ENCODE measurements around the gene ZNF750.

The ZNF750 gene

DNA sequence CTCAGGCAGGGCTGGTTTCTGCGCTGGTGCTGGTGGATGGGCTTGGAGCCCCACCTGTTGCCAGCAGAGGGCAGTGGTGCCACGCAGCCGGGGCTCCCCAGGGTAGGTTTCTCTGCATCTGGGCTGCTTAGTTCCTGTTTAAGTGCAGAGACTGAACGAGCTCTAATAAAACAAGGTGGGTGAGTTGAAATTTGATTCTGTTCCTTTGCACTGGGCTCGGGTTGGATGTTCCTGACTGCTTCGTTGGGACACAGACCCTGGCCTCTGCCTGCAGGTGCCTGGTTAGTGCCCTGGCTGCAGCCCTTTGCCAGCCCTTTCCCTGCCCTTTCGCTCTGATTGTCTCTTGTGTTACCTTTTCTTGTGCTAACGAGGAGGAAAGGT is 57.9 kb downstream of the ZNF750 start (continued):
- TF ChIP-seq, protein P1, sequence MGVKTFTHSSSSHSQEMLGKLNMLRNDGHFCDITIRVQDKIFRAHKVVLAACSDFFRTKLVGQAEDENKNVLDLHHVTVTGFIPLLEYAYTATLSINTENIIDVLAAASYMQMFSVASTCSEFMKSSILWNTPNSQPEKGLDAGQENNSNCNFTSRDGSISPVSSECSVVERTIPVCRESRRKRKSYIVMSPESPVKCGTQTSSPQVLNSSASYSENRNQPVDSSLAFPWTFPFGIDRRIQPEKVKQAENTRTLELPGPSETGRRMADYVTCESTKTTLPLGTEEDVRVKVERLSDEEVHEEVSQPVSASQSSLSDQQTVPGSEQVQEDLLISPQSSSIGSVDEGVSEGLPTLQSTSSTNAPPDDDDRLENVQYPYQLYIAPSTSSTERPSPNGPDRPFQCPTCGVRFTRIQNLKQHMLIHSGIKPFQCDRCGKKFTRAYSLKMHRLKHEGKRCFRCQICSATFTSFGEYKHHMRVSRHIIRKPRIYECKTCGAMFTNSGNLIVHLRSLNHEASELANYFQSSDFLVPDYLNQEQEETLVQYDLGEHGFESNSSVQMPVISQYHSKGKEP (tag by site-specific recombination; IDR thresholded peaks at IDR 0.05), result no peak
- TF ChIP-seq TSHZ1 (tag by site-specific recombination; IDR thresholded peaks at IDR 0.05; ENCODE audit: borderline replicate concordance) (no peak), ZSCAN23 (tag by site-specific recombination; IDR thresholded peaks at IDR 0.05) (no peak), ZNF169 (tag by site-specific recombination; IDR thresholded peaks at IDR 0.05) (no peak), ZNF549 (tag by site-specific recombination; IDR thresholded peaks at IDR 0.05) (no peak), ZBTB1 (tag by site-specific recombination; IDR thresholded peaks at IDR 0.05) (no peak), ZNF354C (tag by site-specific recombination; IDR thresholded peaks at IDR 0.05; ENCODE audit: borderline replicate concordance, low read depth) (no peak), ZNF626 (tag by site-specific recombination; IDR thresholded peaks at IDR 0.05) (no peak), KLF17 (tag by site-specific recombination; IDR thresholded peaks at IDR 0.05) (0 out of 2 replicates have a peak, but pooled peaks have one; percentile 44), ZNF768 (tag by site-specific recombination; IDR thresholded peaks at IDR 0.05) (no peak), ZNF596 (tag by site-specific recombination; IDR thresholded peaks at IDR 0.05) (no peak), ZBTB49 (tag by site-specific recombination; IDR thresholded peaks at IDR 0.05; ENCODE audit: low read depth) (no peak), YY2 (tag by site-specific recombination; IDR thresholded peaks at IDR 0.05) (no peak), SCRT1 (tag by site-specific recombination; IDR thresholded peaks at IDR 0.05; ENCODE audit: borderline replicate concordance) (peak; percentile 53; the same call in 1 of the 2 replicates), ZFP41 (tag by site-specific recombination; IDR thresholded peaks at IDR 0.05; ENCODE audit: borderline replicate concordance) (no peak), ZSCAN5A (tag by site-specific recombination; IDR thresholded peaks at IDR 0.05) (no peak), KLF9 (tag by site-specific recombination; IDR thresholded peaks at IDR 0.05; ENCODE audit: low read depth) (no peak), ZNF335 (tag by site-specific recombination; conservative IDR thresholded peaks at IDR 0.05) (no peak), RBAK (tag by site-specific recombination; IDR thresholded peaks at IDR 0.05) (no peak), ZSCAN30 (tag by site-specific recombination; IDR thresholded peaks at IDR 0.05) (peak; percentile 51; the same call in 1 of the 2 replicates), PRDM6 (tag by site-specific recombination; IDR thresholded peaks at IDR 0.05) (no peak), ZNF19 (tag by site-specific recombination; IDR thresholded peaks at IDR 0.05; ENCODE audit: low read depth) (no peak), ZNF530 (tag by site-specific recombination; IDR thresholded peaks at IDR 0.05; ENCODE audit: low read depth) (no peak), KLF8 (tag by site-specific recombination; IDR thresholded peaks at IDR 0.05) (no peak), GLIS1 (tag by site-specific recombination; IDR thresholded peaks at IDR 0.05) (no peak), ZNF610 (tag by site-specific recombination; IDR thresholded peaks at IDR 0.05; ENCODE audit: borderline replicate concordance) (no peak), ZNF138 (tag by site-specific recombination; IDR thresholded peaks at IDR 0.05; ENCODE audit: borderline replicate concordance) (no peak), ZNF10 (tag by site-specific recombination; IDR thresholded peaks at IDR 0.05) (peak; percentile 35; the same call in 1 of the 2 replicates)
- TF ChIP-seq, protein P2, sequence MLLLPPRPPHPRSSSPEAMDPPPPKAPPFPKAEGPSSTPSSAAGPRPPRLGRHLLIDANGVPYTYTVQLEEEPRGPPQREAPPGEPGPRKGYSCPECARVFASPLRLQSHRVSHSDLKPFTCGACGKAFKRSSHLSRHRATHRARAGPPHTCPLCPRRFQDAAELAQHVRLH (tag by site-specific recombination; IDR thresholded peaks at IDR 0.05), result no peak

Data from HEK293 (cell line).